ENCODE measurements around the gene SKIL.

The SKIL gene

DNA sequence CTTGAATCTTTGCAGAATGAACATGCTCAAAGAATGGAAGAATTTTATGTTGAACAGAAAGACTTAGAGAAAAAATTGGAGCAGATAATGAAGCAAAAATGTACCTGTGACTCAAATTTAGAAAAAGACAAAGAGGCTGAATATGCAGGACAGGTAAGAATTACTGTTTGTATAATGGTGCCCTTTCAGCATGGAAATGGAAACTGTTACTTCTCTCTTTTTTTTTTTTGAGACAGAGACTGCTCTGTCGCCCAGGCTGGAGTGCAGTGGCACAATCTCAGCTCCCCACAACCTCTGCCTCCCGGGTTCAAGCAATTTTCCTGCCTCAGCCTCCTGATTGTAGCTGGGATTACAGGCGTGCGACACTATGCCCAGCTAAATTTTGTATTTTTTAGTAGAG lies 33.6 kb downstream of the SKIL start:
- DNase-seq (ENCODE audit: low read depth in 4 of 4, low spot score in 1 of 4): no peak

GRCh38 chr3:170397685-170398084 lies 40.2 kb downstream of the SKIL start:
- DNase-seq (ENCODE audit: low read depth in 4 of 4, low spot score in 1 of 4): no peak

GRCh38 chr3:170405101-170405500 lies 47.6 kb downstream of the SKIL start:
- DNase-seq (ENCODE audit: low read depth in 4 of 4, low spot score in 1 of 4): no peak

DNA sequence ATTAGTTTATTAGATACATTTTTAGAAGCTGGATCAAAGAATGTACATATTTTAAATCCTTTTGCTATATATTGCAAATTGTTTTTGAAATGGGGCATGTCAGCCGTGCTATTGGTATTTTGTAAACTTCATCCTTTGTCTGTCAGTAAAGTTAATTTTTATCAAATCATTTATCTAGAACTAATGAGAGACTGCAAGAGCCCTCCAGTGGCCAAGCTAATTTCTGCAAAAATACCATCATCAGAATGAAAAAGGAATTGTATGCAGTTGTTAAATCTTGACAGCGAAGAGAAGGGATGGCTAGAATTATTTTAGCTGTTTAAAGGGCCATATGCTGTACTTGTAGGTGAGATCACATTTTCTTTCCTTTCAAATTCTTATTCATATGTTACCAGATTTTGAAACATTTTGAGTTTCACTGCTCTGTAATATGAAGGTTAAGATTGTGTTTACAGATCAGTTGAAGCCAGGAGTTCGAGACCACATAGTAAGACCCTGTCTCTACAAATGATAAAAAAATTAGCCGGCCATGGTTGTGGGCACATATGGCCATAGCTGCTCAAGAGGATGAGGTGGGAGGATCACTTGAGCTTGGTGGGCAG lies 53.0 kb downstream of the SKIL start:
- no peak for DNase-seq (ENCODE audit: low read depth in 4 of 4, low spot score in 1 of 4)

- DNase-seq (ENCODE audit: low read depth in 4 of 4, low spot score in 1 of 4): no peak
Measured at GRCh38 chr3:170413291-170413690, 55.8 kb downstream of the SKIL start.

- peak in 1 of 4 experiments; percentile 11 for DNase-seq (ENCODE audit: low read depth in 4 of 4, low spot score in 1 of 4)
Measured at GRCh38 chr3:170414202-170414663, 56.7 kb downstream of the SKIL start.

- DNase-seq (ENCODE audit: low read depth in 4 of 4, low spot score in 1 of 4): no peak
Measured at GRCh38 chr3:170417090-170417489, 59.6 kb downstream of the SKIL start.

- no peak for DNase-seq (ENCODE audit: low read depth in 4 of 4, low spot score in 1 of 4)
Measured at GRCh38 chr3:170418422-170419398, 61.2 kb downstream of the SKIL start, which contains the start of gene CLDN11. Gene CLDN11 (plus strand): TSS chr3:170418868. CDS start chr3:170419067, 199 bp downstream.

GRCh38 chr3:170419557-170420087 lies 62.1 kb downstream of the SKIL start:
- DNase-seq (ENCODE audit: low read depth in 4 of 4, low spot score in 1 of 4): no peak

- no peak for DNase-seq (ENCODE audit: low read depth in 4 of 4, low spot score in 1 of 4)
Measured at GRCh38 chr3:170420307-170420821, 62.8 kb downstream of the SKIL start.

DNA sequence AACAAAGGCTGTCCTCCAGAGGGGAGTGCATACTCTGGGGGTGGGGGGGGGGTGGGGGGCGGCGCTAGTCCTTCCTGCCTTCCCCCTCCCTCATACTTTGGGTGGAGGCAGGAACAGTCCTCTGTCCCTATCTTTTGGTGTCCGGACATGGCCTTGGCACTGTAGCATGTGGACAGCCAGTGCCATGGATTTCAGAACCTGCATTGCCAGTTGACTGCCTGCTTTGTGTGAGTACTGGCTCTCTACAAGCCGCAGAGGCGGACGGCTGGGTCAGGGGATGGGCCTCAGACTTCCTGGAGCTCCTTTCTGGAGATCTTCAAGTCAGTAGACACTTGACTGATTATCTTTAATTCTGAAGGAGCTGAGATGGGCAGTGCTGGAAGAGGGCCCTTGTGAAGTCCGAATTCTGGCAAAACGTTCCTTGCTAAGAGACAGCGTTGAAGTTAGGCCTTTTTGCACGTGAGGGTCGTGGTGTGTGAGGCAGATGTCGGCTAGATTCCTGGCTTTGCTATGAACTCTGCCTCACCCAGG lies 63.7 kb downstream of the SKIL start:
- no peak for DNase-seq (ENCODE audit: low read depth in 4 of 4, low spot score in 1 of 4)

DNA sequence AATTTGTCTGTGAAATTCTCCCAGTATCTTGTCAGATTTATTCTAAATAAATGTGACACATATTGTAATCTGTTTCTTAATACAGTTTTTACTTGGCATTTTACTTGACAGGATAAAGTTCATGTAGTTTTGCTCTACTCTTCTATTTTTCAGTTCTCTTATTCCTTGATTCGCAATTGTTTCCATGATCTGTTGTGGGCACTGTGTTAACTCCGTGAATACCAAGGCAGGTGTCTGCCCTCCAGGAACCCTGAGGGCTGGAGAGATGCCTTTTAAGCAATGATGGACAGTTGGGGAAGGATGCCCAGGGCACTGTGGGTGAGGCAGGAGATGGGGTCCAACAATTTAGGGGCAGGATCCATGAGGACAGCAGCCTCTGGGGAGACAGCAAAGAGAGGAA lies 64.2 kb downstream of the SKIL start:
- no peak for DNase-seq (ENCODE audit: low read depth in 4 of 4, low spot score in 1 of 4)

DNA sequence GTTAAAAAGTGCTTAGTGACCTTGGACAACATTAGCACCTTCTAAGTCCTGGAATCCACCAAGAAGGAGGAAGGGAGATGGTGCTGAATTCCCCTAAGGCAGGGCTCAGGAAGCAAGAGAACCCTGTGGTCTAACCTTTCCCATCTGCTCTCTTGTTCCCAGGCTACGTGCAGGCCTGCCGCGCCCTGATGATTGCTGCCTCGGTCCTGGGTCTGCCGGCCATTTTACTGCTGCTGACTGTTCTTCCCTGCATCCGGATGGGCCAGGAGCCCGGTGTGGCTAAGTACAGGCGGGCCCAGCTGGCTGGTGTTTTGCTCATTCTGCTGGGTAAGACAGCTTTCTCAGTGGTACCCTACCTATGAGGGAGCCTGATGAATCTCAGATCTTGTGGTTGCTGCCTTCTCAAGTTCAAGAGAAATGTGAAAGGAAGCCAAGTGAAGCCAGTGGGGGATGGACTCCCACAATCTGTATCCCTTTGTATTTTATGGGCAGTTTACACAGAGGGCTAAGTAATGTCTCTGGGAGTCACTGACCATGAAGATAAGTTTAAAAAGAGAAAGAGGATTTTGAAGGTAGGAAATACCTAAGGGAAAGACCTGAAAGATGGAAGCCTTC lies 65.6 kb downstream of the SKIL start:
- DNase-seq (ENCODE audit: low read depth in 4 of 4, low spot score in 1 of 4): no peak

DNA sequence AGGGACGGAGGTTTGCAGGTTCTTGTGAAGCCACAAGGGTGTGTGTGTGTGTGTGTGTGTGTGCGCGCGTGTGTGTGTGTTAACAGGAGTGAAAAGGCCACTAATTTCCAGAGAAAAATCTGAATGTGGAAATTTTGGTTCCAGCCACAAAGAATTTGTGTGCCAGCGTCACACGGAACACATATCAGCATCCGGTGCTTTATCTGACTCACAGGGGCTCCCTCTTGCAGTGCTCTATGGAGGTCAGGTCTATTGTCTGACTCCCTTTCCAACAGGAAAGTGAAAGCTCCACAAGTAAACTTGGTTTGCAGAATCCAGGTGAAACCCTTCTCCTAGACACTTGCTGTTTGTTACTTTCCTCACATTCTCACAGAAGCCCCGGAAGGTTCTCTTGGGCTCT lies 67.4 kb downstream of the SKIL start:
- no peak for DNase-seq (ENCODE audit: low read depth in 4 of 4, low spot score in 1 of 4)

DNA sequence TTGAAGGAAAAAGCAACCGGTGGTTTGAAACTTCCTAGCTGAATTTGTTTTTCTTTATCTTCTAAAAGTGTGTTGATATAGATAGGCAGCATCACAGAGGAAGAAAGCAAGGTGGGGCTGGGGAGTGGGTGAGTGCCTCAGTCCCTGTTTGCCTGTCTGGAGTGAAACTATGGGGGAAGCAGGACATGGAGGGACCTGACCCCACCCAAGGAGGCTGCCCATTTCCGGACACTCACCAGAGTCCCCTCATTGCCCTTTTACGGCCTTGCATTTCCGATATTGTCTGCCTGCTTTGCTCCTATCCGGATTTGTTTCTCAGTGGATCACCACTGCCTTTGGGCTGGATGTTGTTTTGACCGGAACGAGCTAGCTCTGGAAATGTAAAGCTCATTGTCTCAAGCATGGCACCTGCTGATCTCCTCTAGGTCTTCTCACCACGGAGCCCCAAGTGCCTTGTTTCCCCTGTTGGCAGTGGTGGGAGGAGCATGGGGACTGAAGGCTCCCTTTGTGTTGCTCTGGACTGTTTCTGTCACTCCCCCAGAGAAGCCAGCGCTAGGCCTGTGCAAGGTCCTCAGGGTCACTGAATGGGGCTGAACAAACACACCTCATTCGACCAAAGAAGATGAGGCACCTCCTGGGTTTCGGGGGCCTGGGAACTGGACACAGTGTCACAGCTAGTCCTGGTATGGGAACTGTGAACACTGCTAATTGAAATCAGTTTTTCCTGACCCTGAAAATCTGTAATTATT lies 68.2 kb downstream of the SKIL start:
- DNase-seq (ENCODE audit: low read depth in 4 of 4, low spot score in 1 of 4): no peak

GRCh38 chr3:170426240-170426797 lies 68.8 kb downstream of the SKIL start:
- no peak for DNase-seq (ENCODE audit: low read depth in 4 of 4, low spot score in 1 of 4)

- no peak for DNase-seq (ENCODE audit: low read depth in 4 of 4, low spot score in 1 of 4)
Measured at GRCh38 chr3:170428095-170428494, 70.6 kb downstream of the SKIL start.

DNA sequence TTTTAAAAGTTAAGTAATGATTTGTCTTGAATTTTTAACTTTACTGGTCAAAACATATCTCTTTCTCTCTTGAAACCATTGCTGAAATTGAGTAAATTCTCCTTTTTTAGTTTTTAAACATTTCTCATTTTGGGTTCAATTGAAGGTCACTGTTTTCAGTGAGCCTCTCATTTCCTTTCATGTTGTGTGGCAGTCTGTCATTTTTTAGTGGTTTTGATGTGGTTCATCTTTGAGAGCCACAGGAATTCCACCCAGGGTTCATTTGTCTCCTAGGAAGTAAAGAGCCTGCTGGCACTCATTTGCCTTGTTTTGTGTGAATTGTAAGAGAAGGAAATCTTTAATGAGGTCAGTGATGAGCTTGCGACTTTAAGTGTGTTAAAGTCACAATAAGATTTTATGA lies 71.5 kb downstream of the SKIL start:
- DNase-seq (ENCODE audit: low read depth in 4 of 4, low spot score in 1 of 4): no peak

DNA sequence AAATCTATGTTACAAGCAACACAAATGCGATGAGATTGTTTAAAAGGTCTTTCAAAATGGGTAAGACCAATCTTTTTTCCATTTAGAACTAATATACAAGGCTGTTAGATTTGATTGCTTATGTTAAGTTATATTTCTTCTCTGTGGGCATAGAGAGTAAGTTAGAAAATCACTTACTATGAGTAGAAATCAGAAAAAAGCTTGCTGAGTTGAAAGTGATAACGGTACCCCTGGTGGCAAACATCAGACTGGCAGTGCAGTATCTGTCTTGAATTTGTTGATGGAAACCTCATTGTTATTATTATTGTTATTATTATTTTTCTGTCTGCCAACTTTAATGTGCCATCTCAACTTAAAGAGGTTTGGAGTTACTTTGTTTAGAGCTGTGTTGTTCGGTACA lies 73.5 kb downstream of the SKIL start:
- DNase-seq (ENCODE audit: low read depth in 4 of 4, low spot score in 1 of 4): no peak

DNA sequence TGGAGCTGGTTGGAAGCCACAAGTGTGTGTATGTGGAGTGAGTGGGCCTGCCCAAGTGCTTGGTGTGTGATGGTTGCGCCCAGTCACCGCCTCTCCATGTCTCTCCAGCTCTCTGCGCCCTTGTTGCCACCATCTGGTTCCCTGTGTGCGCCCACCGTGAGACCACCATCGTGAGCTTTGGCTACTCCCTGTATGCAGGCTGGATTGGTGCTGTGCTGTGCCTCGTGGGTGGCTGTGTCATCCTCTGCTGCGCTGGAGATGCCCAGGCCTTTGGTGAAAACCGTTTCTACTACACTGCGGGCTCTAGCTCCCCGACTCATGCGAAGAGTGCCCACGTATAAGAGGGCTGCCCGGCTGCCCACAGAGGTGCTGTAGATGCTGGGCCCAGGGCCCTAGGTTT lies 74.9 kb downstream of the SKIL start:
- DNase-seq (ENCODE audit: low read depth in 4 of 4, low spot score in 1 of 4): no peak

Measured in stimulated activated CD4-positive, alpha-beta T cell treated with anti-CD3 and anti-CD28 coated beads, Interleukin-1b, Interleukin-23, amount 100 ng/mL, for 24 hours (primary cell).